Caki2 (cell line): ENCODE measurements around the gene METTL8. TPM values are rescaled to one million over a fixed set of nuclear protein-coding genes. Genes with fewer than 3 reads are reported as not detected.
A peak's percentile ranks its signal among the peaks of the same experiment; 100 is the strongest.

Experiments used
- DNase-seq: peaks from one replicate; pipeline ENCODE4 v3.0.0-alpha.2; 2015; ENCODE audit warnings: low read depth
- in situ Hi-C: cut with HindIII; loops from 2 replicates; pipeline ENCODE4 v1.10.0; 2016; ENCODE audit warnings: low sequenced_read_pairs, low pct_unique_long_range_greater_than_20kb, mixed read lengths
- total RNA-seq: library from RNA; depleted of rRNA; stranded (reverse); fragments of >200 nt; shearing (Covaris generic); gene quantifications from 2 replicates; pipeline ENCODE4 v1.2.3, GENCODE V29; 2014; ENCODE audit warnings: low replicate concordance; rRNA removed

The METTL8 gene, protein sequence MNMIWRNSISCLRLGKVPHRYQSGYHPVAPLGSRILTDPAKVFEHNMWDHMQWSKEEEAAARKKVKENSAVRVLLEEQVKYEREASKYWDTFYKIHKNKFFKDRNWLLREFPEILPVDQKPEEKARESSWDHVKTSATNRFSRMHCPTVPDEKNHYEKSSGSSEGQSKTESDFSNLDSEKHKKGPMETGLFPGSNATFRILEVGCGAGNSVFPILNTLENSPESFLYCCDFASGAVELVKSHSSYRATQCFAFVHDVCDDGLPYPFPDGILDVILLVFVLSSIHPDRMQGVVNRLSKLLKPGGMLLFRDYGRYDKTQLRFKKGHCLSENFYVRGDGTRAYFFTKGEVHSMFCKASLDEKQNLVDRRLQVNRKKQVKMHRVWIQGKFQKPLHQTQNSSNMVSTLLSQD
- total RNA-seq = 13.2 and 28.5 TPM in 2 replicates

GRCh38 chr2:171433763-171434012 lies at the start of gene METTL8:
Gene METTL8 (minus strand): TSS chr2:171433990. CDS start chr2:171392185, 41,805 bp downstream.
- no peak for DNase-seq
- in situ Hi-C loops = no loop called here

GRCh38 chr2:171482877-171483276 lies 49.1 kb upstream of the METTL8 start:
- in situ Hi-C loops = no loop called here
- no peak for DNase-seq

DNA sequence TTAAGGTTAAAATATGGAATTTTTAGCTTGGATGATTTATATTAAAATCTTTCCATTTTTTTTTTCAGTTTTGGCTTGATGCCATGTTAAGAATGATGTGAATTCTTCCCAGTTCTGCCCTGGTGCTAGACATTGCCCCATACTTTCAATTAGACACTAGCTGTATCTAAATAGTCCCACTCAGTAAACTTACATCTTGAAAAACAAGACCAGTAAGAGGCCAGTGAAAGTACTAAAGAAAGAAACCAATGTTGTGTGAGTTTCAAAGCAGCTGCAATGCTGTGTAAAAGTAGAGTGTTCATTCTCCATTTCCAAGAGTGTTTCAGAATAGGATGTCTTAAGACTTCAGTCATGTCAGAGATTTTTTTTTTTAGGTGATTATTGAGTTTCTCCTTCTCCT lies 48.5 kb upstream of the METTL8 start:
- in situ Hi-C loops = no loop called here
- DNase-seq = no peak

GRCh38 chr2:171480908-171481307 lies 47.1 kb upstream of the METTL8 start:
- in situ Hi-C loops = no loop called here
- DNase-seq = no peak

- no peak for DNase-seq
- in situ Hi-C loops = no loop called here
These were observed 45.5 kb upstream of the METTL8 start for GRCh38 chr2:171479154-171479814.

GRCh38 chr2:171478345-171478744 lies 44.6 kb upstream of the METTL8 start:
- no peak for DNase-seq
- in situ Hi-C loops = no loop called here

DNA sequence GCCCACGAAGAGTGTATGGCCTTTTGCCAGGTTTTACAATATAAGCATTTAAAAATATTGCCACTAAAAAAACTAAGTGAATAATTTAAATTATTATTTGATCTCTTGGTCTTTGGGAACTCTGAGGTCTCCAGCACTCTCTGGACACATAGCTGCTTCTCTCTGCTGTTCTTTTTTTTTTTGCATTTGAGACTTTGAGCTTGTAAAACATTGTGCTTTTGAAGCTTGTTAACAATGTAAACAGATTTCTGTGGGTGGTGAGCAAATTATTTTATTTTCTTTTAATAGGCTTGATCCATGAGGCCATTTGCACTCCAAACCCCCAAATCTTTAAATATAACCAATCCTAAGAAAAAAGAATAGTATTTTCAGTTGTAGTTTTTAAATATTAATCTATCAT lies 42.2 kb upstream of the METTL8 start:
- in situ Hi-C loops = no loop called here

GRCh38 chr2:171470129-171470528 lies 36.3 kb upstream of the METTL8 start:
- in situ Hi-C loops = no loop called here
- DNase-seq = no peak

More for the DNA sequence above, 42.2 kb upstream of the METTL8 start:
- DNase-seq = no peak

- in situ Hi-C loops = no loop called here
- DNase-seq = no peak
These were observed 35.4 kb upstream of the METTL8 start for GRCh38 chr2:171469176-171469575.

- DNase-seq = no peak
- in situ Hi-C loops = no loop called here
These were observed 26.7 kb upstream of the METTL8 start for GRCh38 chr2:171460537-171460936.

DNA sequence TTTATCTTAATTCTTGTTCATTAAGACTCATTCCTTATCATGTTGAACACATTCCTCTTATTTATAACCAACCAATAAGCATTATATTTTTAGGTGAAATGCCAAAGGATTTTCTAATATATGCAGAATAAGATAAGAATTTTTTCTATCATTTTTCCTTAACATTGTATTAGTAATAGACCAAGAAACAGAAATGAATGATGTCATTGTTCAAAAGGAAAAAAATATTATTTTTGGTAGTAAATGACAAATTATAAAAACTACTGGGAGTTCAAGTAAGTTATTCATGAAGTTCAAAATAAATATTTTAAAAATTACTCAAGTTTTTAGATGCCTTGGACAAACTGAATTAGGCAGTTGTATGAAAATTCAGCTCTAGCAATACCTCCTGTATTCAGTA lies 25.7 kb upstream of the METTL8 start:
- no peak for DNase-seq
- in situ Hi-C loops = no loop called here

- in situ Hi-C loops = no loop called here
These were observed 19.0 kb upstream of the METTL8 start for GRCh38 chr2:171452773-171453172.

DNA sequence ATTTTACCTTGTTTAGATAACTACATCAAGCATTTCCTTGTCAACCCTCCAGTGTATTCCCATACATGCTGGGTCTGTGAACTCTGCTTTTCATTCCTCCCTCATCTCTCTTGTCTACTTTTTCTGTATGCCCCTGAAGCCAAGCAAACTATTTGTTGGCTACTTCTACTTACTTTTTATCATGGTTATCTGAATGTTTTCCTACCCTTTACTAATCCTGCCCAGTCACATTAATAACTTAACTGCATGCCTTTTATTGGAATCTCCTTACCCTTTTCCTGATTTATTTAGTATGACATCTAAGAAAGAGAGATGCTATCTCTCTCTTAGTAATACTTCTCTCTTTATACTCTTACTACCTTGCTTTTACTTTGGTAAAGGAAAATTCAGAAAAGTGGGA lies 17.3 kb upstream of the METTL8 start:
- DNase-seq = no peak
- in situ Hi-C loops = no loop called here

More at GRCh38 chr2:171452773-171453172, 19.0 kb upstream of the METTL8 start:
- DNase-seq = no peak

- DNase-seq = no peak
- in situ Hi-C loops = no loop called here
These were observed 13.9 kb upstream of the METTL8 start for GRCh38 chr2:171447675-171448074.

DNA sequence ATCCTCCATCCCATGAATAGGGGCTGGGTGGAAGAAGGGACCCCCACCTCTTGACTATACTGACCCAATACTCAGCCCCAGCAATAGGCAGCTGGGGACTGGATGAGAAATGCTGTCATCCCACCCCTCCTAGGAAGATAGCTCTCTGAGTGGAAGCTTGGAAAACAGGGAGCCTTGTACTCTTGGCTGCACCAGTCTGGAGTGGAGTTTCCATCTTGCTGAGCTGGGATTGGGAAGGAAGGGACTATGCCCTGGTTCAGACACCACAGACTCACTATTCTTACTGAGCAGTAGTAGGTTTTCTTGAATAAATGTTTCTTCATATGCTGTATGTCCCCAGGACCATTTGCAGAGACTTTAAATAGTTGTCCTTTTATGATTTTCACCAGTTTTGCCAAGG lies 7.7 kb upstream of the METTL8 start:
- in situ Hi-C loops = no loop called here
- no peak for DNase-seq

GRCh38 chr2:171436307-171436706 lies 2.5 kb upstream of the METTL8 start:
- DNase-seq = peak; percentile 41
- in situ Hi-C loops = no loop called here

- peak; percentile 98 for DNase-seq
- in situ Hi-C loops = no loop called here
These were observed 511 bp upstream of the METTL8 start, which contains the start of gene DCAF17 for GRCh38 chr2:171434013-171434989. Gene DCAF17 (plus strand): TSS chr2:171434226. CDS start chr2:171434578, 352 bp downstream.

DNA sequence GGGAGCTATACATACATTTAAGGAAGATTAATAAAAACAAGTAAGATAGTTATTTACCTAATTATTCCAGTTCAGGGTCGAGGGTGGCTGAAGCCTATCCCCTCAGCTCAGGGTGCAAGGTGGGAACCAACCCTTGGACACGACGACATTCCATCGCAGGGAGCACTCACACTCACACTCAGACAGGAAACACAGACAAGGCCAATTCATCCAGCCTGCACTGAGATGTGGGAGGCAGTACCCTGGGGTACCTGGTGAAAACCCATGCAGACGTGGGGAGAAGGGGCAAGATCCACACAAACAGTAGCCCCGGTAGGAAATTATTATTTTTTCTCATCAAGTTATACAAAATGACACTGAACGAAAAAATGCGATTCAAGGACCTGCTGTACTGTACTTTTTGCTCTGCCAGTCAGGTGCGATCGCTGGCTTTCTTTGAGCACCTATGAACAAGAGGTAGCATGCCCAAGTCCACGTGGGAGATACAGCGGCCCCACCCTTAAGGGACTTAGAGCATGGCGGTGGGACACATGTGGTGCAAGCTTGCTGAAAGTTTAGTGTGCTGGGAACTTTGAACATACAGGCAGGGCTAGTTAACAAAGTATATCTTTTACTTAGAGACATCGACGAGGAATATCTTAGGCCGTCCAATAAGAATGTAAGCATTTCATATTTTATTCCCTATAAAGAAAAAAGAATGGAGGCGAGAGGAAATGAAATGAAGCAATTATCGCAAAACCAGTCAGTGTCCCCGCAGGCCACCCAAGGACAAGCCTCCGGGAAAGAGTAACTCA lies 624 bp downstream of the METTL8 start:
- in situ Hi-C loops = no loop called here
- peak; percentile 50 for DNase-seq
